ENCODE data around the gene GPBAR1. TPM values are rescaled to one million over a fixed set of nuclear protein-coding genes. Genes with fewer than 3 reads are reported as not detected.

GPBAR1 gene
- total RNA-seq, 1 donor from 2014 or later, result 0.41 TPM

DNA sequence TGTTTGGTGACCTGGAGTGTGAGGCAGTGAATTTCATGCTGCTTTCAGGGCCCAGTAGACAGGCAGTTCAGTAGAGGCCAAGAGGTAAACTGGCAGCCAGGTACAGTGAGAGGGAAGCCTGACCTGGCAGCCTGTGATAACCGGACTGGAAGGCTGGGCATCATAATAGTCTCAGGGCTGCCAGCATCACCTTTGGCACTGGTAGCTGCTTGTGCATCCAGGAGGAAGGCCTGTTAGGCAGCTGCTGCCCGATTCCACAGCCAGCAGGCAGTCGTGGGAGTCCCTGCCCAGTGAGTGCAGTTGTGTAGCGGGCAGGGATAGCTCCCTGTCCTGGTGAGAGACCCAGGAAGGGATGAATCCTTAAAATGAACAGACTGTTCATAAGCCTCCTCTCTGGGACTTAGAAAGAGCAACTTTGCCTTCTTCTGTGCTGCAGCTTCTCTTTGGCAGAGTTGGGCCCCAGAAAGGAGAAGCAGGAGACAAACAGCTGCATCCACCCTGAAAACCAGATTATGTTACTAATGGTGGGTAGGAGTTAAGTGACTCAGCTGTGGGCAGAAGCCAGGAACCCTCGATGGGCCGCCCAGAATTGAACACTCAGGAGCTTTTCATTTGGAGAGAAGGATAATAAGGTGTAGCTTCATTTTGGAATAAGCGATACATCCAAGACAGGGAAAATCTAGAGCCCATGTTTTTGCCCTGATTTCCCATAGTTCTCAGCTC, 8.1 kb upstream of the GPBAR1 start:
- Mint-ChIP-seq H3K27ac (peak overlapping the region; percentile 55), H3K9me3 (no peaks in the 10 kb centered on the region), H3K4me1 (ENCODE audit: low read depth) (peaks cover 16% of the 10 kb centered on the region), H3K36me3 (ENCODE audit: low read depth) (peaks cover 82% of the 10 kb centered on the region), H3K27me3 (ENCODE audit: low read depth) (no peaks in the 10 kb centered on the region), H3K4me3 (ENCODE audit: low read depth) (no peak overlapping the region)
- DNase-seq (ENCODE audit: low spot score), result no peak
- intact Hi-C loops (cut with micrococcal nuclease), result no loop called here

DNA sequence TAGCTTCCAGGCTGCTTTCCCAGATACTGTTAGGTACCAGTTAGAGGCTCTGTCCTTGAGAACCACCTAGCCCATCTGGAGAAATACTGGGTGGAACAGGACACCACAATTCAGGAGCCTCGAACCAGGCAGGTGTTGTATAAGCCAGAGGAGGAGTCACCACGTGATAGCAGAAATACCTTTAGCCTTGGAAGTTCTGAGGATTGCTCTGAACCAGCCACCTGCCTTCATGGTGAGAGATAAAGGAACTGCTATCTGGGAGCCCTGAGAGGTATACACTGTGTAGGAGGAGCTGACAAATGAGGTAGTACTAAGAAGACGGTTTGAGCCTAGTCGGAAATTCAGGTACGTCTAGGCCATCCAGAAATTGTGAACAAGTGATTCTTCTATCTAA, 7.6 kb upstream of the GPBAR1 start:
- Mint-ChIP-seq H3K4me1 (ENCODE audit: low read depth) (peaks cover 17% of the 10 kb centered on the region), H3K27me3 (ENCODE audit: low read depth) (no peaks in the 10 kb centered on the region), H3K4me3 (ENCODE audit: low read depth) (no peak overlapping the region), H3K36me3 (ENCODE audit: low read depth) (peaks cover 78% of the 10 kb centered on the region), H3K27ac (peak overlapping the region; percentile 55), H3K9me3 (no peaks in the 10 kb centered on the region)
- intact Hi-C loops (cut with micrococcal nuclease), result no loop called here
- no peak for DNase-seq (ENCODE audit: low spot score)

DNA sequence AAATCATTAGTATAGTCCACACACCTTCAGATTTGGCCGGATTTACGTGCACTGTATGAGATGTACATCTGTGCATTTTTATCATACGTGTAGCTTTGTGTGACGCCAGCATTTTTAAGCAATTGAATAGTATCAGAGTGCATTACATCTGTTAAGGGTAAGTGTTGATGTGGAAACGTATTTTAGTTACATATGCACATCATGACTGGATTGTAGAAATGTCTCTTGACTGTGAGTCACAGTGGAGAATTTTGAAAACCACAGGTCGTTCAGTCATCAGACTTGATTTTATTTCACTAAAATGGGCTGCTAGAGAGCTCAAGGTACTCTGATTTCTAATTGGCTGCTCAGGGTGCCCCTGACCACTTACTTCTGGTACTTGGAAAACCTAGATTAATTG, 5.4 kb upstream of the GPBAR1 start:
- intact Hi-C loops (cut with micrococcal nuclease), result no loop called here
- Mint-ChIP-seq H3K9me3 (no peaks in the 10 kb centered on the region), H3K27me3 (ENCODE audit: low read depth) (no peaks in the 10 kb centered on the region), H3K36me3 (ENCODE audit: low read depth) (peaks cover 58% of the 10 kb centered on the region), H3K4me3 (ENCODE audit: low read depth) (no peak overlapping the region), H3K4me1 (ENCODE audit: low read depth) (peaks cover 15% of the 10 kb centered on the region), H3K27ac (peak overlapping the region; percentile 78)
- DNase-seq (ENCODE audit: low spot score), result no peak

DNA sequence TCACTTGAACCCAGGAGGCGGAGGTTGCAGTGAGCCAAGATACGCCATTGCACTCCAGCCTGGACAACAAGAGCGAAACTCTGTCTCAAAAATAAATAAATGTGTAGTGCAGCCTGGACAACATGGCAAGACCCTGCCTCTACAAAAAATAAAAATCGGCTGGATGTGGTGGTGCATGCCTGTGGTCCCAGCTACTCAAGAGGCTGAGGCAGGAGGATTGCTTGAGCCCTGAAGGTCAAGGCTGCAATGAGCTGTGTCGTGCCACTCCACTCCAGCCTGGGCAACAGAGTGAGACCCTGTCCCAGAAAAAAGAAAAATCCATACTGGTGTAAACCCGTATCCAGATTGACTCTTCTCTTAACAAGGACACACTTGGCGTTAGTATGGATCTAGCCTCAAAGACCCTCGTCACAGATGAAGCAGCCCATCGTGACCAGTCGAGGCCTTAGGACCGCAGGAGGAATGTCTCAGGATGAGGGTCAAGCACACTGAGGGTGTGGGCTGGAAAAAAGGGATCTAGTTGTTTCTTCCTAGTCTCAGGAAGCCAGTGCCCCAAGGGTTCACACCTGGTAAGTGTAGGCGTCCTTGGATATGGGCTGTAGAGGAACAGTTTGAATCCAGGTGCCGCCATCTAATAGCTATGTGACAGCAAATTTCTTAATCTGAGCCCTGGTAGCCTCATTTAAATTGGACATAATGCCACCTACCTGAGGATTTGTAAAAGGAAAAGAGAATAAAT, 4.0 kb upstream of the GPBAR1 start:
- Mint-ChIP-seq H3K4me3 (ENCODE audit: low read depth) (no peak overlapping the region), H3K36me3 (ENCODE audit: low read depth) (peaks cover 47% of the 10 kb centered on the region), H3K27me3 (ENCODE audit: low read depth) (no peaks in the 10 kb centered on the region), H3K27ac (peak overlapping the region; percentile 83), H3K9me3 (no peaks in the 10 kb centered on the region), H3K4me1 (ENCODE audit: low read depth) (peaks cover 15% of the 10 kb centered on the region)
- DNase-seq (ENCODE audit: low spot score), result no peak
- intact Hi-C loops (cut with micrococcal nuclease), result loop anchor here (1.0 to 2.0 kb wide), 3 partner anchors 30 to 70 kb away; no protein-coding TSS in a partner anchor

DNA sequence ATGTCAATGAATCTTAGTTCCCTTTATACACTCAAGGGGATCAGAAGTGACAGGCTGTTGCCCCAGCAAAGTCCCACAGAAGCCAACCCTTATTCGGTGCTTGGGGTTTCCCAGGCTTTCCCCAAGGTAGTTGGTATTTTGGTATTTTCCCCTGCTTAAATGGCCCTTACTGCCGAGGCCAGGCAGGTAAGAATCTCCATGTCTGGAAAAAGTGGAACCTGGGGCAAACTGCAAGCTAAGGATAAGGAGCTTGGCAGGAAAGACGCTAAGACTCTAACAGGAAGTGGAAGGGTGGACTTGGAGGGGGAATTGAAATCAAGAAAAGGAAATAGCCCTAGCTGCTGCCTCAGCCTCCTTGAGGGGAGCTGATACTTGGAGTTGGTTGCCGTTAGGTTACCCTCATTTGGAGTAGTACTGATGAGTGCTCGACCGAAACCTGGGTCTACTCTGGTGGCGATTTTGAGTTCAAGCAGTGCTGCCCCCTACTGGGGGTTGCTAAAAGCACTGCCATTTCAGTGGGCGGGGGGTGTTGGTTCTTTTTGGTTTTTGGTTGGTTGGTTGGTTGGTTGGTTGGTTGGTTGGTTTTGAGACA, 3.3 kb upstream of the GPBAR1 start:
- Mint-ChIP-seq H3K27me3 (ENCODE audit: low read depth) (no peaks in the 10 kb centered on the region), H3K4me3 (ENCODE audit: low read depth) (no peak overlapping the region)

DNA sequence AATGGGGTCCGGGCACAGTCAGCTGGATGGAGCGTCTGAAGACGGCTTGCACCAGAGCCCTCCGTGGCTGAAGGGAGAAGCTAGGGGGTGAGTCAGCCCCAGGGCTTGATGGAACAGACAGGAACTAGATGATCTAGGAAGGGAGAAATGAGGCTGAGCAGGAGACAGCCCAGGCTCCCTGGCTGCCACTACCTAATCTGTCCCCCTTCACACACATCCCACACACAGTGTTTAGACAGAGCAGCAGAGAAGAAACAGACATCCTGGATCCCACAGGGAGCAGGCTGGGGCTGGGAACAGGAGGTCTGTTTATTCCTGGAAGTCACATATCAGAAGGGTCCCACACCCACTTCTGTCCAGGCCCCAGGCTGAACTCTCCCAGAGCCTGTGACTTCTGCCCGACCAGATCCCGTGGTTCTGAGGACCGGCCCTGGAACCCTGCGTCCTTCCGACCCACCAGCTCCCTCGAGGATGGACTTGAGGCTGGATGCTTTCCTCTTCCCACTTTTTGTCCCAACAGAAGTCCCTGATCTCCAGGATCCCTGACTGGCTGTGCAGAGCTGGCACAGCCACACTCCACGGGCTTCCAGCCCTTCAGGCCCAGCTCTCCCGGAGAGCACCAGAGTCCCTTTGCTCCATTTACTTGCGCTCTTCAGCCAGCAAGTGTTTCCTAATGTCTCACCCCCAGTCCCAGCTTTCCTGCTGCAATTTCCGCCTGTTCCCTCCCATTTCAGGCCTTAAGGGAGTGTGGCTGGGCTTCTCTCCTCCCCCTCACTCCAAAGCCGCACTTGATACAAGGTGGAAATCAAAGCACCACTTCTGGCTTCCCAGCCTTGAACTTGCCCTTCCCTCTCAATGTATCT, 1.5 kb upstream of the GPBAR1 start:
- intact Hi-C loops (cut with micrococcal nuclease), result no loop called here
- H3K4me1 Mint-ChIP-seq (ENCODE audit: low read depth), result peaks cover 20% of the 10 kb centered on the region
- no peaks in the 10 kb centered on the region for H3K27me3 Mint-ChIP-seq (ENCODE audit: low read depth)
- no peak overlapping the region for H3K4me3 Mint-ChIP-seq (ENCODE audit: low read depth)
- peak overlapping the region; percentile 39 for H3K27ac Mint-ChIP-seq
- no peak for DNase-seq (ENCODE audit: low spot score)
- H3K9me3 Mint-ChIP-seq, result no peaks in the 10 kb centered on the region
- peaks cover 31% of the 10 kb centered on the region for H3K36me3 Mint-ChIP-seq (ENCODE audit: low read depth)

More for the DNA sequence above, 3.3 kb upstream of the GPBAR1 start:
- peaks cover 39% of the 10 kb centered on the region for H3K36me3 Mint-ChIP-seq (ENCODE audit: low read depth)
- intact Hi-C loops (cut with micrococcal nuclease), result loop anchor here (1.0 to 2.0 kb wide), 3 partner anchors 29 to 71 kb away; no protein-coding TSS in a partner anchor
- H3K27ac Mint-ChIP-seq, result peak overlapping the region; percentile 83
- peak; percentile 58 for DNase-seq (ENCODE audit: low spot score)
- H3K4me1 Mint-ChIP-seq (ENCODE audit: low read depth), result peaks cover 15% of the 10 kb centered on the region
- no peaks in the 10 kb centered on the region for H3K9me3 Mint-ChIP-seq

DNA sequence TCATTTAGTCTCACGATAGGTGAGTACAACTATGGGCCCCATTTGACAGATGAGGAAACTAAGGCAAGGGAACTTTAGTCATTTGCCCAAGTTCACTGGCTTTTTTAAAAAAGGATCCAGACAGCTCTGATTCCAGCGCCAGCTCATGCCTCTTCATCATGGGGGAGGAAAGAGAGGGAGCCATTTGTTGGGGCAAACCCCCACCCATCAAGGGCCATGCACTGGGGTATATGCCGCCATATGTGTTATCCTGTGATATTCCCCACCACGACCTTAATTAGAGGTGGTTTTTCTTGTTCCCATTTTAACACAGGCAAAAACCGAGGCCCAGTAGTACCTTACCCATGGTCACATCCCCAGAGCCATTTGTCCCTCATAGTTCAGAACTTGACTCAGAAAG, 649 bp upstream of the GPBAR1 start:
- Mint-ChIP-seq H3K27ac (no peak overlapping the region), H3K4me3 (ENCODE audit: low read depth) (no peak overlapping the region), H3K9me3 (no peaks in the 10 kb centered on the region), H3K27me3 (ENCODE audit: low read depth) (no peaks in the 10 kb centered on the region), H3K36me3 (ENCODE audit: low read depth) (peaks cover 23% of the 10 kb centered on the region), H3K4me1 (ENCODE audit: low read depth) (peaks cover 19% of the 10 kb centered on the region)
- DNase-seq (ENCODE audit: low spot score), result no peak
- intact Hi-C loops (cut with micrococcal nuclease), result no loop called here

DNA sequence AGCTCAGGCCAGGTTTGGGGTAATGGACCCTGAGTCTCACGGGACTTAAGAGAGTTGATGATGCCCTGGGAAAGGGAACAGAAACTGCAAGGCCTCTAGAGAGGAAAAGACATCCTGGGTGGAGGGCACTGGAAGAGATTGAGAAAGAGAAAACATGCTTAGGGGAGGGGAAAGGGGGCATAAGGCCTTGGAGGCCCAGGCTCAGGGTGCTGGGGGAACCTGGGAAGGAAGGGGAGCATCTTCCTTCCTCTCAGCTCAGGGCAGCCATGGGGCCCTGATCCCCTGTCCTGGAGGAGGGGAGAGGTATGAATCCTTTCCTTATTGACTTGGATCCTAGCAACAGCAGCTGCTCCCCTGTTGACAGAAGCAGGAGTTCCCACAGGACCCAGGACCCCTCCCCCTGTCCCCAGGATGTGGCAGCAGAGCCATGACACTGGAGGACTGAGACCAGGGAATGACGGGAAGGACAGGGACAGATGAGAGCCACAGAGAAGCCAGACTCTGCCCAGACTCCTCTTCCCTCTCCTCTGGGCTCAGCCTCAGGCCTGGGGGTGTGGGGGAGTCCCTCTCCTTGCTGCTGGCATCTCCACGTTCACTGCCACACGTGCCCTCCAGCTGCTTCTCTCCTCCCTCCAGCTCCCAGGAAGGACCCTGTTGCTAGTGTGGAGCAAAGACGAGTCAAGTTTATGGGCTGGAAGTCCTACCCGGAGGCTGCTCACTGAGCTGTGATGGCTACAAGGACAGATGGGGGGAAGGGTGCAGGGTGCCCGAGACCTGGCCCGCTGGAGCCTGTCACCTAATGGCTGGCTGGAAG, 815 bp downstream of the GPBAR1 start:
- H3K27ac Mint-ChIP-seq, result no peak overlapping the region
- no peaks in the 10 kb centered on the region for H3K27me3 Mint-ChIP-seq (ENCODE audit: low read depth)
- peaks cover 16% of the 10 kb centered on the region for H3K4me1 Mint-ChIP-seq (ENCODE audit: low read depth)
- intact Hi-C loops (cut with micrococcal nuclease), result no loop called here
- peaks cover 21% of the 10 kb centered on the region for H3K36me3 Mint-ChIP-seq (ENCODE audit: low read depth)
- H3K9me3 Mint-ChIP-seq, result no peaks in the 10 kb centered on the region
- DNase-seq (ENCODE audit: low spot score), result no peak
- H3K4me3 Mint-ChIP-seq (ENCODE audit: low read depth), result no peak overlapping the region

DNA sequence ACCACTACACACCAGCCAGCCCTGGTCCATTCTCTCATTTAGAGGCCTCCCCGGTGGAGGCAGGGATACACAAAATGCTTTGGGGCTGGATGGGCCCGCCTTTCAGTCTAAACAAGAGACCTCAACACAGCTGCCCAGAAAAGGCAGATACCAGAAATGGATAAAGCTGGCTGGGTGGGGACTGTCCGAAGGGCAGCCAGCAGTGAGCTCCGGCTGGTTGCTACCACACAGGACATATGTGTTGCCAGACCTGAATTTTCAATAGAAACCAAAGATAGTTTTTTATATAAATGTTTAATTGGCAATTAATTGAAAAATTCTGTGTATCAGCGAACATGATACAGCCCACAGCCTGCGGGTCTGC, 1.4 kb downstream of the GPBAR1 start:
- Mint-ChIP-seq H3K36me3 (ENCODE audit: low read depth) (peaks cover 26% of the 10 kb centered on the region), H3K4me3 (ENCODE audit: low read depth) (no peak overlapping the region), H3K27ac (no peak overlapping the region), H3K9me3 (no peaks in the 10 kb centered on the region), H3K27me3 (ENCODE audit: low read depth) (no peaks in the 10 kb centered on the region), H3K4me1 (ENCODE audit: low read depth) (peaks cover 13% of the 10 kb centered on the region)
- no peak for DNase-seq (ENCODE audit: low spot score)
- intact Hi-C loops (cut with micrococcal nuclease), result no loop called here

DNA sequence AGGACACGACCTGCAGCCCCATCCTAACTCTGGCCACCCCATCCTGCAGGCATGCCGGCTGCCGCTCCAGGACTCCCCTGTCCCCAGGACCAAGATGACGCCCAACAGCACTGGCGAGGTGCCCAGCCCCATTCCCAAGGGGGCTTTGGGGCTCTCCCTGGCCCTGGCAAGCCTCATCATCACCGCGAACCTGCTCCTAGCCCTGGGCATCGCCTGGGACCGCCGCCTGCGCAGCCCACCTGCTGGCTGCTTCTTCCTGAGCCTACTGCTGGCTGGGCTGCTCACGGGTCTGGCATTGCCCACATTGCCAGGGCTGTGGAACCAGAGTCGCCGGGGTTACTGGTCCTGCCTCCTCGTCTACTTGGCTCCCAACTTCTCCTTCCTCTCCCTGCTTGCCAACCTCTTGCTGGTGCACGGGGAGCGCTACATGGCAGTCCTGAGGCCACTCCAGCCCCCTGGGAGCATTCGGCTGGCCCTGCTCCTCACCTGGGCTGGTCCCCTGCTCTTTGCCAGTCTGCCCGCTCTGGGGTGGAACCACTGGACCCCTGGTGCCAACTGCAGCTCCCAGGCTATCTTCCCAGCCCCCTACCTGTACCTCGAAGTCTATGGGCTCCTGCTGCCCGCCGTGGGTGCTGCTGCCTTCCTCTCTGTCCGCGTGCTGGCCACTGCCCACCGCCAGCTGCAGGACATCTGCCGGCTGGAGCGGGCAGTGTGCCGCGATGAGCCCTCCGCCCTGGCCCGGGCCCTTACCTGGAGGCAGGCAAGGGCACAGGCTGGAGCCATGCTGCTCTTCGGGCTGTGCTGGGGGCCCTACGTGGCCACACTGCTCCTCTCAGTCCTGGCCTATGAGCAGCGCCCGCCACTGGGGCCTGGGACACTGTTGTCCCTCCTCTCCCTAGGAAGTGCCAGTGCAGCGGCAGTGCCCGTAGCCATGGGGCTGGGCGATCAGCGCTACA, 2.1 kb downstream of the GPBAR1 start:
- H3K4me1 Mint-ChIP-seq (ENCODE audit: low read depth), result peaks cover 7% of the 10 kb centered on the region
- no peak overlapping the region for H3K4me3 Mint-ChIP-seq (ENCODE audit: low read depth)
- no peak for DNase-seq (ENCODE audit: low spot score)
- intact Hi-C loops (cut with micrococcal nuclease), result no loop called here
- peaks cover 28% of the 10 kb centered on the region for H3K36me3 Mint-ChIP-seq (ENCODE audit: low read depth)
- no peaks in the 10 kb centered on the region for H3K9me3 Mint-ChIP-seq
- H3K27me3 Mint-ChIP-seq (ENCODE audit: low read depth), result no peaks in the 10 kb centered on the region
- no peak overlapping the region for H3K27ac Mint-ChIP-seq

All from activated T-helper 2 cell treated with anti-CD3 and anti-CD28 coated beads, Interferon-gamma antibody, Interleukin-2, Interleukin-4, amounts not matched to agents 10 μg/mL and 5 μg/mL and 100 μg/mL, durations not matched to agents 14 hours and 24 hours and 36 hours (primary cell).